B cell (primary cell): Measurements from ENCODE around the gene KAT7. TPM values are rescaled to one million over a fixed set of nuclear protein-coding genes. Genes with fewer than 3 reads are reported as not detected.
"Not testable (repeated sequence)": the region's sequence is repeated elsewhere in the genome, so short reads cannot be mapped to it uniquely, and the experiment has no call there.

ENCODE experiments used
- ATAC-seq: fragments of 200-7000 bp; cut with Tn5 transposase; one replicate; pipeline ENCODE4 v1.10.0; 2021; ENCODE audit warnings: low read depth, mild to moderate bottlenecking, moderate number of reproducible peaks, moderate library complexity
- CTCF ChIA-PET: fragments of 350-600 bp; sonication (Branson Sonifier 250); formaldehyde crosslinking; loops from one replicate; lab custom pipeline; 2021; ENCODE audit warnings: antibody characterized with exemption, inconsistent platforms; lab: Charles Lee
- POLR2A ChIA-PET: fragments of 350-600 bp; sonication (Branson Sonifier 250); formaldehyde crosslinking; loops from one replicate; lab custom pipeline; 2021; ENCODE audit warnings: antibody characterized with exemption; lab: Charles Lee
- DNase-seq: peaks from one replicate; pipeline ENCODE4 v3.0.0; 2013
- H2AFZ ChIP-seq: 2 replicates; pipeline ENCODE4 v1.6.1; 2012; ENCODE audit warnings: mild to moderate bottlenecking, low read depth, low read length; ENCODE audit not compliant: insufficient read depth, poor library complexity, severe bottlenecking
- H3K27ac ChIP-seq, 2 donors: 1 replicate in 1 of 2; 2 replicates in 1 of 2; pipeline ENCODE4 v1.5.1; 2012 to 2013; ENCODE audit warnings: low read length in 2 of 2, mild to moderate bottlenecking in 2 of 2, moderate library complexity in 1 of 2
- H3K27me3 ChIP-seq, 4 experiments: fragments of 200-600 bp in 1 of 4; sonication (generic) in 1 of 4; replicated peaks in 1 of 4; 1 replicate in 2 of 4; 2 replicates in 2 of 4; pipeline versions ENCODE4 v1.6.1 to v1.7.0; 2013 to 2016; ENCODE audit warnings: low read length in 3 of 4, mild to moderate bottlenecking in 2 of 4, mixed read lengths in 1 of 4, moderate library complexity in 1 of 4; ENCODE audit not compliant: insufficient read depth in 4 of 4, control insufficient read depth in 3 of 4; ENCODE audit errors: control extremely low read depth in 1 of 4
- H3K36me3 ChIP-seq, 2 experiments: replicated peaks in 1 of 2; 1 replicate in 1 of 2; 2 replicates in 1 of 2; pipeline versions ENCODE4 v1.6.1 to v1.7.1; 2013; ENCODE audit warnings: low read length in 1 of 2; ENCODE audit not compliant: insufficient read depth in 2 of 2, control insufficient read depth in 1 of 2; ENCODE audit errors: control extremely low read depth in 1 of 2, extremely low read depth in 1 of 2
- H3K4me1 ChIP-seq, 2 donors: fragments of 200-600 bp in 1 of 2; sonication (generic) in 1 of 2; 1 replicate in 1 of 2; 2 replicates in 1 of 2; pipeline versions ENCODE4 v1.5.1 to v1.6.1; 2013 to 2017; ENCODE audit warnings: low read length in 2 of 2; ENCODE audit not compliant: control insufficient read depth in 2 of 2, insufficient read depth in 2 of 2
- H3K4me2 ChIP-seq: replicated peaks from 2 replicates; pipeline ENCODE3; 2012; ENCODE audit warnings: mild to moderate bottlenecking, low read depth, low read length; ENCODE audit not compliant: poor library complexity, severe bottlenecking
- H3K4me3 ChIP-seq, 5 experiments: fragments of 200-600 bp in 1 of 5; sonication (generic) in 1 of 5; 1 replicate in 3 of 5; 2 replicates in 2 of 5; pipeline versions ENCODE4 v1.5.1 to v1.7.0; 2011 to 2016; ENCODE audit warnings: low read length in 4 of 5, mild to moderate bottlenecking in 4 of 5, low read depth in 2 of 5, control low read depth in 1 of 5, moderate library complexity in 1 of 5; ENCODE audit not compliant: insufficient read depth in 1 of 5; ENCODE audit errors: control extremely low read depth in 1 of 5, extremely low read depth in 1 of 5
- H3K79me2 ChIP-seq: fragments of 200-600 bp; sonication (generic); one replicate; pipeline ENCODE4 v1.6.0; 2016; ENCODE audit warnings: low read length; ENCODE audit not compliant: control insufficient read depth, insufficient read depth
- H3K9ac ChIP-seq: fragments of 200-600 bp; sonication (generic); 2 replicates; pipeline ENCODE4 v1.6.1; 2017; ENCODE audit warnings: mild to moderate bottlenecking, low read length, moderate library complexity
- H3K9me3 ChIP-seq, 3 donors: one replicate each; pipeline versions ENCODE4 v1.6.1 to v1.7.1; 2013; ENCODE audit warnings: low read length in 2 of 3; ENCODE audit not compliant: control insufficient read depth in 2 of 3, insufficient read depth in 1 of 3; ENCODE audit errors: control extremely low read depth in 1 of 3
- H4K20me1 ChIP-seq: 2 replicates; pipeline ENCODE4 v1.6.0; 2012; ENCODE audit warnings: mild to moderate bottlenecking, low read length; ENCODE audit not compliant: insufficient read depth, control insufficient read depth, poor library complexity, severe bottlenecking
- H3K27ac Mint-ChIP-seq: one replicate; pipeline ENCODE4 v1.8.0; 2021; ENCODE audit warnings: mixed read lengths
- H3K27me3 Mint-ChIP-seq: one replicate; pipeline ENCODE4 v1.8.0; 2021; ENCODE audit warnings: mixed read lengths
- H3K4me1 Mint-ChIP-seq: one replicate; pipeline ENCODE4 v1.8.0; 2021; ENCODE audit warnings: mixed read lengths
- H3K4me3 Mint-ChIP-seq: one replicate; pipeline ENCODE4 v1.8.0; 2021; ENCODE audit warnings: mixed read lengths
- H3K9me3 Mint-ChIP-seq: one replicate; pipeline ENCODE4 v1.8.0; 2022; ENCODE audit warnings: mixed read lengths; ENCODE audit not compliant: insufficient read depth
- EZH2 ChIP-seq: IDR thresholded peaks from 2 replicates; pipeline ENCODE4 v1.6.1; 2012; ENCODE audit warnings: borderline replicate concordance, low read depth, mild to moderate bottlenecking, moderate library complexity, low read length; ENCODE audit not compliant: insufficient read depth, poor library complexity, severe bottlenecking
- WGBS: methylation state at CpG from one replicate; pipeline ENCODE4 v1.1.5; 2013; ENCODE audit warnings: missing lambda C conversion rate; ENCODE audit not compliant: insufficient coverage; 5-methylcytosine and 5-hydroxymethylcytosine counted together
- intact Hi-C: fragments of 100-400 bp; cut with micrococcal nuclease; formaldehyde crosslinking; loops from one replicate; pipeline ENCODE4 v1.10.0; 2022
- polyA plus RNA-seq: library from polyadenylated mRNA; depleted of rRNA; stranded (reverse); fragments of >200 nt; gene quantifications from 2 replicates; pipeline ENCODE4 v1.2.3, GENCODE V29; 2012
- total RNA-seq, 2 donors: library from RNA; stranded (reverse); fragments of 120-200 nt in 1 of 2; gene quantifications; 1 replicate in 1 of 2; 2 replicates in 1 of 2; pipeline versions ENCODE4 v1.2.3 to v1.2.4, GENCODE V29; 2013 to 2022
- TF ChIP-seq, protein P1 (sequence below): fragments of 200-600 bp; IDR thresholded peaks from one replicate; pipeline ENCODE4 v1.8.0; 2022; ENCODE audit warnings: antibody characterized with exemption, mild to moderate bottlenecking

KAT7 gene
- total and polyA plus RNA-seq, 2 donors (not counting 1 experiment from before 2014, with no cell fraction given): 16.7 to 124 TPM

DNA sequence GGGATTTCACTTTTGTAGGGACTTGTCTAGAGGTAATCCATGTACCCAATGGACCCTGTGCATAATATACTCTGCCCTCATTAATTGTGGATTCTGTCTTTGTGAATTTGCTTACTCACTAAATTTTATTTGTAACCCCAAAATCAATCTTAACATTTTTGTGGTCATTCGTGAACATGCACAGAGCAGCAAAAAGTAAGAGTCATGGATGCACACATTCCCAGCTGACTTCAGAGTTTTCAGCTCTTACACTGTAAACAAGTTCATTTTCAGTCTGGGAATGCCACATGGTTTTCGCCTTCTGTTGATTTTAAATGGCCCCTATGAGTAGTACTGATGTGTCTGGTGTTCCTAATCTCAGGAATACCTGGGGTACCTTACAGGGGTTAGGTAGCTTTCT is 35.1 kb downstream of the KAT7 start:
- H2AFZ ChIP-seq: no peak overlapping the region
- H3K4me3 ChIP-seq: no peak overlapping the region
- ATAC-seq (no peak), DNase-seq (no peak)
- ChIA-PET POLR2A (no interaction called here), CTCF (no interaction called here)
- no peak overlapping the region for H3K9ac ChIP-seq
- Mint-ChIP-seq H3K27me3 (no peaks in the 10 kb centered on the region), H3K4me3 (no peak overlapping the region), H3K27ac (no peak overlapping the region), H3K4me1 (no peaks in the 10 kb centered on the region), H3K9me3 (no peaks in the 10 kb centered on the region)
- H3K79me2 ChIP-seq: no peaks in the 10 kb centered on the region
- H3K9me3 ChIP-seq: no peaks in the 10 kb centered on the region
- no peak for TF ChIP-seq EZH2
- TF ChIP-seq, protein P1, sequence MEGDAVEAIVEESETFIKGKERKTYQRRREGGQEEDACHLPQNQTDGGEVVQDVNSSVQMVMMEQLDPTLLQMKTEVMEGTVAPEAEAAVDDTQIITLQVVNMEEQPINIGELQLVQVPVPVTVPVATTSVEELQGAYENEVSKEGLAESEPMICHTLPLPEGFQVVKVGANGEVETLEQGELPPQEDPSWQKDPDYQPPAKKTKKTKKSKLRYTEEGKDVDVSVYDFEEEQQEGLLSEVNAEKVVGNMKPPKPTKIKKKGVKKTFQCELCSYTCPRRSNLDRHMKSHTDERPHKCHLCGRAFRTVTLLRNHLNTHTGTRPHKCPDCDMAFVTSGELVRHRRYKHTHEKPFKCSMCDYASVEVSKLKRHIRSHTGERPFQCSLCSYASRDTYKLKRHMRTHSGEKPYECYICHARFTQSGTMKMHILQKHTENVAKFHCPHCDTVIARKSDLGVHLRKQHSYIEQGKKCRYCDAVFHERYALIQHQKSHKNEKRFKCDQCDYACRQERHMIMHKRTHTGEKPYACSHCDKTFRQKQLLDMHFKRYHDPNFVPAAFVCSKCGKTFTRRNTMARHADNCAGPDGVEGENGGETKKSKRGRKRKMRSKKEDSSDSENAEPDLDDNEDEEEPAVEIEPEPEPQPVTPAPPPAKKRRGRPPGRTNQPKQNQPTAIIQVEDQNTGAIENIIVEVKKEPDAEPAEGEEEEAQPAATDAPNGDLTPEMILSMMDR: no peak
- H3K27ac ChIP-seq: no peak overlapping the region
- H3K27me3 ChIP-seq: no peaks in the 10 kb centered on the region
- intact Hi-C loops: no loop called here
- no peaks in the 10 kb centered on the region for H4K20me1 ChIP-seq
- H3K4me1 ChIP-seq: no peaks in the 10 kb centered on the region
- 100% methylated on average over 2 of the region's 2 CpGs for WGBS
- H3K36me3 ChIP-seq: peaks cover 18 to 89% of the 10 kb centered on the region in 2 experiments
- H3K4me2 ChIP-seq: no peak overlapping the region

DNA sequence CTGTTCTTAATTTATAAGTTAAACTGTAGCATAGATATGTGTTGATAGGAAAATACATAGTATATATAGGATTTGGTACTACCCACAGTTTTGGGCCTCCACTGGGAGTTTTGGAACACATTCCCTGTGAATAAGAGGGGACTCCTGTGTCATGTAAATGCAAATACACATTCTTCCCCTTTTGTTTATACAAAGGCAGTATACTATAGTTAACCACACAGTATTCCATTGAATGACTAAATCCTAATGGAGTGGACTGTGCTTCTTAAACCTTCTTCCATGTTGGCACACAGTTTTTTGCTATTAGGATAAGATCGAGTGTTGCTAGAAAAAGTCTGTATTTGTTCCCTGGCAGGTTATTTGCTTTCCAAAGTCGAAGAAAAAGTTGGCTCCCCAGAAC is 37.2 kb downstream of the KAT7 start:
- Mint-ChIP-seq H3K4me1 (no peaks in the 10 kb centered on the region), H3K27ac (no peak overlapping the region), H3K9me3 (no peaks in the 10 kb centered on the region), H3K27me3 (no peaks in the 10 kb centered on the region), H3K4me3 (no peak overlapping the region)
- H4K20me1 ChIP-seq: no peaks in the 10 kb centered on the region
- DNase-seq: no peak
- no peaks in the 10 kb centered on the region for H3K9me3 ChIP-seq
- H2AFZ ChIP-seq: no peak overlapping the region
- no peak overlapping the region for H3K9ac ChIP-seq
- CTCF ChIA-PET: no interaction called here
- 100% methylated on average over 2 of the region's 2 CpGs for WGBS
- no peaks in the 10 kb centered on the region for H3K79me2 ChIP-seq
- H3K36me3 ChIP-seq: peaks cover 18 to 89% of the 10 kb centered on the region in 2 experiments
- no peak overlapping the region for H3K27ac ChIP-seq
- POLR2A ChIA-PET: no interaction called here
- intact Hi-C loops: no loop called here
- no peaks in the 10 kb centered on the region for H3K27me3 ChIP-seq
- no peaks in the 10 kb centered on the region for H3K4me1 ChIP-seq
- no peak for ATAC-seq
- H3K4me2 ChIP-seq: no peak overlapping the region
- TF ChIP-seq, protein P1: no peak
- TF ChIP-seq EZH2: no peak
- no peak overlapping the region for H3K4me3 ChIP-seq

DNA sequence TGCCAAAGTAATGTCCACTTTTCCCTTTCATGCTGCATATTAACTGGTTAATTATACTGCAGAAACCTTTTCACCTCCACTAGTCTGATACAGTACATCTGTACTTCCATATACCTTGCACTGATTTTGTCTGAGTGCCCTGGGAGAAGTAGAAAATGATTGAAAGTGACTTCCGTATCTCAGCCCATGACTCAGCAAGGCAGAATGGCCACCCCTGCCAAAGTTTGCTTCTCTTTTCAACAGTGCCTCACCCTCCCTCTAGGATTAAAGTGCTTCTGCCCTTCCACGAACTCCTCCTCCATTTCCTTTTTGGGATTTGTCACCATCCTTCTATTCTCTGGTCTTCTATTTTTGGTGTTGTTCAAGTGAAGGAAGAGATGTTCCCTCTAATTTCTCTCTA is 39.8 kb downstream of the KAT7 start:
- H3K9me3 Mint-ChIP-seq, H3K4me1 Mint-ChIP-seq, DNase-seq, H3K27me3 ChIP-seq, ATAC-seq, CTCF ChIA-PET, intact Hi-C loops, H3K4me3 ChIP-seq, H3K4me3 Mint-ChIP-seq, H3K9me3 ChIP-seq, H4K20me1 ChIP-seq, H3K27me3 Mint-ChIP-seq, H3K79me2 ChIP-seq, H3K27ac Mint-ChIP-seq, POLR2A ChIA-PET, H3K4me2 ChIP-seq, H3K4me1 ChIP-seq, H3K9ac ChIP-seq, H2AFZ ChIP-seq, H3K27ac ChIP-seq: not testable (repeated sequence)
- H3K36me3 ChIP-seq: peaks cover 16 to 69% of the 10 kb centered on the region in 2 experiments
- WGBS: no CpG with 5 or more reads among the region's 2 CpGs
